COLO668 (cell line): ENCODE results near the gene ADCYAP1R1.
A peak's percentile ranks its signal among the peaks of the same experiment; 100 is the strongest.
"Not testable (repeated sequence)": the region's sequence is repeated elsewhere in the genome, so short reads cannot be mapped to it uniquely, and the experiment has no call there.

Source experiments
- DNase-seq: peaks from one replicate; lab custom pipeline; 2025; ENCODE audit not compliant: unreplicated experiment; lab: John Stamatoyannopoulos, UW

ADCYAP1R1 gene

DNA sequence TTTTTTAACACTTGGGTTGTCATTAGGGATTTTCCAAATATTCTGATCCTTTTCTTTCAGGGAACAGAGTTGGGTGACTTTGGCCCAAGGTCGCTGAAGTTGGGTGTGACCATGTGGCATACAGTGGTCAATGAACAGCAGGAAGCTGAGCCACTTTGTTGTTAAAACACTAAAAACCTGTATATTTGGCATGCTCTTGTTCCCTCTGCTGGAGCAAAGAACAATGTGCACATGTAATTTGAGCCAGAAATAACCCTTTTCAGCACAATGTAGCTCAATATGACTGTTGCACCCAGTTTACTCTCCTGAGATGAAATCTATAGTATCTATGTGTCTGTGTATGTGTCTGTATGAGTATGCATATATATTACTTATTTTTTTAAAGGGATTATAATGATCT is 74.9 kb downstream of the ADCYAP1R1 start:
- no peak for DNase-seq

DNA sequence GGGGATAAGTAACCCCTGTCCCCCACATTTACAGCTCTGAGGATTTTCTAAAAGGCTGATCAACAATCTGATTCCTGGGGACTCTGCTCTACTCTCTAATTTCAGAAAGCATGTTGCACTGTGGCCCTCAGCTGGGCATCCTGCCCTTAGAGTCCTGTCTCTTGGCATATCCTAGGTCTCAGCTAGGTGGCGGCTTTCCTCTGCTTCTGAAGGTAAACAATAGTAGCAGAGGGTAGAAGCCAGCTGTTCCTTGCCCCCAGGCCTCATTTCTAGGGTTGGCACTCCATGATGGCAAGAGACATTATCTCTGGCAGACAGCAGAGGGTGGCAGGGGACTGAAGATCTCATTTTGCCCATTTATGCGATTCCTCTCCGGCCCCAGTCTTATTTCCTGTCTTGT is 77.0 kb downstream of the ADCYAP1R1 start:
- DNase-seq, result no peak

DNA sequence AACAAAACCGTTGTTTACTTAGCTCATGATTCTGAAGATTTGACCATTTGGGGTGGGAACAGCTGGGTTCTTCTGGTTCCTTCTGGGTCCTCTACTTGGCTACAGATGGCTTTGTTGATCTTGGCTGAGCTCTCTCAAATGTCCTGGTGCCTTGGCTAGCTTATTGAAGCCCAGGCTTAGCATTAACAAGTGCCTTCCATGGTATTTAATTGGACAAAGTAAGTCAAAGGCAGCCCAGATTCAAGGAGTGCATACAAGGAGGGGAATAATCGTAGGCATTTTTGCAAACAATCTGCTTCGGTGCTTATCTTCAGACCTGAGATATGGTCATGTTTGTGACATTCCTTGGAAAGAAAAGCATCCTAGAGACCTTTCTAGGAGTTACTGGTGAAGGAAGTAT is 81.4 kb downstream of the ADCYAP1R1 start:
- DNase-seq, result no peak

DNA sequence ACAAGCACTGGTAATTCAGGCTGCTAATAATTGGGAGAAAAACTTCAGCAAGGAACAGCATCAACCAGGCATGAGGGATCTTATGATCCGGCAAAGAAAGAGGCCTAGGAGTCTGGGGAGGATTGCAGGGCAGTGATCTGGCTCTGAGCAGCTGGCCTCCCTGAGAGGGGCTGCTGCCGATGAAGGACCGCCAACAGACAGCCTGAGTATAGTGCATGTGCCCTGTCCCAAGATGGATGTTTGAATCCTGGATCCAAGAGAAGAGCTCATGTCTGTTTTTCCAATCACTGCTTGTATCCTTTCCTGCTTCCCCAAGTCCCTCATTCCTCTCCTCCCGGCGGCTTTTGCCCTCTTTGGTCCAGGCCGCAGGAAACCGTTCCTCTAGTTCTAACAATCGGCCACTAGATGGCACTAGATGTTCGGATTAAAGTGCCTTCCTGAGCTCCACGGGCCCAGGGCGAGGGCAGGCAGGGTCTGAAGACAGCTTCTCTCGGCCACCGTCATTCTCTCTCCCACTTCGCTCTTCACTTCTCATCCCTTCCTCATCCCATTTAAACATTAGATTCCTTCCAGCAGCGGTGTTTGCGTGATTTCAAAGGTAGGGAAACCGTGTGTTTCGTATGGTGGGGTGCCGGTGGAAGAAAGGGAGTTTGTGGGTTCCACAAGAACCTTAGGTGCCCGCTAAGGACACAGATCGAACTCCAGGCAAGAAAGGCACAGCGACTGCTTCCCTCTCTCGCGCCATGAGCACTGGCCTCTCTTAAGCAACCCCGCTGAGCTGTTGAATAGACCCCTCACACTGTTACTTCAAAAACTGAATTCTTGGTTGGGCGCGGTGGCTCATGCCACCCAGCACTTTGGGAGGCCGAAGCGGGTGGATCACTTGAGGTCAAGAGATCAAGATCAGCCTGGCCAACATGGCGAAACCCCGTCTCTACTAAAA is 82.4 kb downstream of the ADCYAP1R1 start:
- DNase-seq, result peak; percentile 79

DNA sequence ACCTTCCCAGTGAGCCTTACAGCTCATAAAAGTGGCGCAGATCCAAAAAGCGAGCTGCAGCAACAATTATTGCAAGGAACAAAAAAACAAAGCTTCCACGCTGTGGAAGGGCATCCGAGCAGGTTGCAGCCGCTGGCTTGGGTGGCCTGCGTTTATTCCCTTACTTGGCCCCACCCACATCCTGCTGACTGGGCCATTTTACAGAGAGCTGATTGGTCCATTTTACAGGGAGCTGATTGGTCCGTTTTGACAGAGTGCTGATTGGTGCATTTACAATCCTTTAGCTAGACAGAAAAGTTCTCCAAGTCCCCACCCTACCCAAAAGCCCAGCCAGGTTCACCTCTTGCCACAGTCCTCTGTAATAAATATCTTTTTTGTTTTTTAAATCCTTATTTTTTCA is 85.1 kb downstream of the ADCYAP1R1 start:
- DNase-seq, result no peak

DNA sequence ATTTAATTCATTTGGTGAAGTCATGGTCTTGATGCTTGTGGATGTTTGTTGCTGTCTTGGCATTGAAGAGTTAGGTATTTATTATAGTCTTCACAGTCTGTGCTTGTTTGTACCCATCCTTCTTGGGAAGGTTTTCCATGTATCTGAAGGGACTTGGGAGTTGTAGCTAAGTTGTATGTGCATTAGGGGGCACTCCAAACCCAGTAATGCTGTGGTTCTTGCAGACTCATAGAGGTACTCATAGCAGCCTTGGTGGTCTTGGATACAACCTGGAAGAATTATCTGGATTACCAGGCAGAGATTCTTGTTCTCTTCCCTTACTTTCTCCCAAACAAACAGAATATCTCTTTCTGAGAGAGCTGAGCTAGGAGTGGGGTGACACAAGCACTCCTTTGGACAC is 93.2 kb downstream of the ADCYAP1R1 start:
- DNase-seq, result no peak

DNA sequence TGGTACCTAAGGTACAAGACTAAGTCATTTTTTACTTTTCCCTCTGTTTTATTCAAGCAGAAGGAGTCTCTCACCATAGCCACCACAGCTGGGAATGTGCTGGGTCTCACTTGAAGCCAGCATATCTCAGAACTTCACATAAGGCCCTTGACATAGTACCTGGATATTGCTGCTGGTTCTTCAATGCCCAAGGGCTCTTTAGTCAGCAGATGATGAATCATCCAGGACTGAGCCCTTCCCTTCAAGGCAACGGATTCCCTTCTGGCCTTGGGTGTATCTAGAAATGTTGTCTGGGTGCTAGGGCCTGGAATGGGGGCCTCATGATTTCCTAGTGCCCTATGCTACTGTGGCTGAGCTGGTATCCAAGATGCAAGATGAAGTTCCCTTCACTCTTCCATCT is 93.9 kb downstream of the ADCYAP1R1 start:
- DNase-seq, result no peak

DNA sequence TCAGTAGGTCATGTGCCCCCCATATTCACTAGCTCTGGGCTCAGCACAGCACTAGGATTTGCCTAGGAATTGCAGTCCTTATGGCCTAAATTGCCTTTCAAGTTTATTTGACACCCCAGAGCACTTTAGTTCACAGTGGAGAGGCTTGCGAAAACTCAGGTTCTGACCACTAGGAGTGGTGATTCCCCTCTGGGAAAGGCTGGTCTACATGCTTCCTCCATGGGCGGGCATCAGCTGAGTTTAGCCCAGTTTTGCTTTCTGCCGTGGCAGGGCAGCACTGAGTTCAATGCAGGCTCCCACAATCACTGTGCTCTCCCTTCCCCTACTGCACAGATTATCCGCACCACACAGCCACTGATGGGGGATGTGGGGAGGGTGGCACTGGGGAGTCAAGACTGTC is 94.4 kb downstream of the ADCYAP1R1 start:
- no peak for DNase-seq

DNA sequence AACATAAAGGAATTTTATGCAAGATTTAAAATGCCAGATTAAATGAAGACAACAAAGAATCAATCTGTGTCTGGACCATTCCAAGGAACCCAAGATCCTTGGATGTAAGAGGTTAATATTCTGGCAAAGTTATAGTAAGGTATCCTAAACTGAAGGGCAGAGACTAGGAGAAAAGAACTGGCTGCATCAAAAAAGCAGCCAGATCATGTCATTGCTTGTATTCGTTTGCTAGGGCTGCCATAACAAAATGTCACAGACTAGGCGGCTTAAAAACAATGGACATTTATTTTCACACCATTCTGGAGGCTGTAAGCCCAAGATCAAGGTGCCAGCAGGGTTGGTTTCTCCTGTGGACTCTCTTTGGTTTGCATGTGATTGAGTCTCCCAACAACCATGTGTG is 99.7 kb downstream of the ADCYAP1R1 start:
- no peak for DNase-seq

DNA sequence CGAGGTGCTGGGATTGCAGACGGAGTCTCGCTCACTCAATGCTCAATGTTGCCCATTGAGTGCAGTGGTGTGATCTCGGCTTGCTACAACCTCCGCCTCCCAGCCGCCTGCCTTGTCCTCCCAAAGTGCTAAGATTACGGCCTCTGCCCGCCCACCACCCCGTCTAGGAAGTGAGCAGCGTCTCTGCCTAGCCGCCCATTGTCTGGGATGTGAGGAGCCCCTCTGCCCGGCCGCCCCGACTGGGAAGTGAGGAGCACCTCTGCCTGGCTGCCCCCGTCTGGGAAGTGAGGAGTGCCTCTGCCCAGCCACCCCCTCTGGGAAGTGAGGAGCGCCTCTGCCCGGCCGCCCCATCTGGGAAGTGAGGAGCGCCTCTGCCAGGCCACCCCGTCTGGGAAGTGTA is 101.2 kb downstream of the ADCYAP1R1 start:
- DNase-seq, result not testable (repeated sequence)

DNA sequence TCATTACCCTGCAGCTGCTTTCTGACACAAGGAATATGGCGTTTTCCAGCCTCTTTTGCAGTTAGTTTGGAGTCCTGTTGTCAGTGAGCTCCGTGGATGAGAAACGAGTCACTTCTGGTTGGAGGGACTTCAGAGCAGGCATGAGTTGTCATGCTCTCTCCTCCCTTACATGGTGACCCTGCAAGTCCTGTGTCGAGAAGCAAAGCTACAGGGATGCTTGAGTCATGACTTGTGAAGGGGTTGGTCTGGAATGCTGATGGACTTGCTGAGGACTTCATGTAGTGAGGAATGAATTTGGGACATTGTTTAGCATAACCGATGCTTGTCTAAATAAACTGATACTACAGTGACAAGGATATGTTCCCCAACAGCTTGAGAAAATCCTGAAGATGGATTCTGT is 108.8 kb downstream of the ADCYAP1R1 start:
- DNase-seq, result no peak
